Measurements from ENCODE around the gene OR5W2. TPM values are rescaled to one million over a fixed set of nuclear protein-coding genes. Genes with fewer than 3 reads are reported as not detected.

Gene OR5W2
- total and polyA plus RNA-seq, 2 donors (not counting 3 experiments of a cell fraction or from before 2014, with no cell fraction given), result not detected

DNA sequence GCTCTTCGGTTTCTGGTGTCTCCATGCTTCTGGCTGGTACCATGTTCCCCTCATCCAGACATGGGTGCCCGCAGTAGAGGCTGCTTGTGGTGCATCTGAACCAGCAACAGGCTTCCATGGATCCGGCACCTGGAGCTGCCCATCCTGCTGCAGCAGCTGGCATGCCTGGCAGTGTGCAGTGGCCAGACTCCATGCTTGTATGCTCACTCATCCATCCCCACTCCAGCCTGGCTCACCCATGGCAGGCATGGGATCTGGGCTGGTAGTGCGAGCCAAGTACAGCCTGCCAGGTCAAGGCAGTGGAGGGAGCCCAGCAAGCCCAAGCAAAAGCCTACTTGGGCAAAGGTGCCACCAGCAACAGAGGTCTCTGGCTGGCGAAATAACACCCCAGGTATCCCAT is 6.2 kb upstream of the OR5W2 start:
- POLR2A ChIA-PET, result no interaction called here
- Histone ChIP-seq H3K4me2 (ENCODE audit: insufficient read depth, low read length) (no peak overlapping the region), H3K4me1 (ENCODE audit: control insufficient read depth, extremely low read depth, insufficient read depth, low read length) (no peaks in the 10 kb centered on the region), H3K27me3 (ENCODE audit: control insufficient read depth in 2 of 2, insufficient read depth in 2 of 2, low read length in 2 of 2) (no peaks in the 10 kb centered on the region), H3K9me3 (replicated peaks; ENCODE audit: control insufficient read depth, insufficient read depth, low read length) (peaks cover 2% of the 10 kb centered on the region), H3K27ac (ENCODE audit: insufficient read depth, low read depth, low read length) (no peak overlapping the region), H3K79me2 (ENCODE audit: control insufficient read depth, insufficient read depth, low read length) (no peaks in the 10 kb centered on the region), H2AFZ (ENCODE audit: low read depth, low read length) (no peak overlapping the region), H3K36me3 (ENCODE audit: control insufficient read depth in 2 of 2, extremely low read depth in 1 of 2, insufficient read depth in 2 of 2, low read length in 2 of 2) (no peaks in the 10 kb centered on the region), H4K20me1 (replicated peaks; ENCODE audit: control insufficient read depth, extremely low read depth, insufficient read depth, low read length) (no peaks in the 10 kb centered on the region), H3K9ac (replicated peaks; ENCODE audit: extremely low read depth, insufficient read depth, low read length) (no peak overlapping the region), H3K4me3 (replicated peaks in 1 of 3; ENCODE audit: insufficient read depth in 1 of 3, low read depth in 1 of 3, low read length in 3 of 3) (no peak overlapping the region), H3K9me1 (replicated peaks; ENCODE audit: control insufficient read depth, extremely low read depth, insufficient read depth, low read length) (no peaks in the 10 kb centered on the region)
- dilution Hi-C loops (cut with MboI; ENCODE audit: extremely low pct_ligation_motif_present, low sequenced_read_pairs) (no loop called here), intact Hi-C loops (cut with micrococcal nuclease) (no loop called here)
- no peak for TF ChIP-seq FOS (IDR thresholded peaks at IDR 0.05; ENCODE audit: borderline replicate concordance, insufficient read depth, low read length)
- no peak for TF ChIP-seq GATA2 (IDR thresholded peaks at IDR 0.05; ENCODE audit: insufficient read depth, insufficient read length, low read depth, low read length)
- no peak for TF ChIP-seq EZH2 (IDR thresholded peaks at IDR 0.05; ENCODE audit: borderline replicate concordance, low read depth, low read length, severe bottlenecking)
- no peak for TF ChIP-seq POLR2AphosphoS5 (IDR thresholded peaks at IDR 0.05; ENCODE audit: insufficient read depth, low read depth, low read length)
- no peak for TF ChIP-seq JUN (IDR thresholded peaks at IDR 0.05; ENCODE audit: borderline replicate concordance, insufficient read depth, insufficient read length, low read depth)
- TF ChIP-seq POLR2A (IDR thresholded peaks at IDR 0.05; ENCODE audit: low read depth, low read length), result no peak
- TF ChIP-seq, protein P1, sequence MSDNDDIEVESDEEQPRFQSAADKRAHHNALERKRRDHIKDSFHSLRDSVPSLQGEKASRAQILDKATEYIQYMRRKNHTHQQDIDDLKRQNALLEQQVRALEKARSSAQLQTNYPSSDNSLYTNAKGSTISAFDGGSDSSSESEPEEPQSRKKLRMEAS (IDR thresholded peaks at IDR 0.05; ENCODE audit: insufficient read depth, insufficient read length), result no peak
- TF ChIP-seq, protein P2, sequence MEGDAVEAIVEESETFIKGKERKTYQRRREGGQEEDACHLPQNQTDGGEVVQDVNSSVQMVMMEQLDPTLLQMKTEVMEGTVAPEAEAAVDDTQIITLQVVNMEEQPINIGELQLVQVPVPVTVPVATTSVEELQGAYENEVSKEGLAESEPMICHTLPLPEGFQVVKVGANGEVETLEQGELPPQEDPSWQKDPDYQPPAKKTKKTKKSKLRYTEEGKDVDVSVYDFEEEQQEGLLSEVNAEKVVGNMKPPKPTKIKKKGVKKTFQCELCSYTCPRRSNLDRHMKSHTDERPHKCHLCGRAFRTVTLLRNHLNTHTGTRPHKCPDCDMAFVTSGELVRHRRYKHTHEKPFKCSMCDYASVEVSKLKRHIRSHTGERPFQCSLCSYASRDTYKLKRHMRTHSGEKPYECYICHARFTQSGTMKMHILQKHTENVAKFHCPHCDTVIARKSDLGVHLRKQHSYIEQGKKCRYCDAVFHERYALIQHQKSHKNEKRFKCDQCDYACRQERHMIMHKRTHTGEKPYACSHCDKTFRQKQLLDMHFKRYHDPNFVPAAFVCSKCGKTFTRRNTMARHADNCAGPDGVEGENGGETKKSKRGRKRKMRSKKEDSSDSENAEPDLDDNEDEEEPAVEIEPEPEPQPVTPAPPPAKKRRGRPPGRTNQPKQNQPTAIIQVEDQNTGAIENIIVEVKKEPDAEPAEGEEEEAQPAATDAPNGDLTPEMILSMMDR (IDR thresholded peaks at IDR 0.05; ENCODE audit: extremely low read depth in 1 of 2, insufficient read depth in 1 of 2, low read depth in 1 of 2, low read length in 2 of 2), result no peak
- TF ChIP-seq MYC (IDR thresholded peaks at IDR 0.05; ENCODE audit: low read depth, low read length), result no peak
- no peak for DNase-seq (ENCODE audit: low read depth, low spot score)
- no peak for FAIRE-seq
- CTCF ChIA-PET, result no interaction called here
- BruUV-seq (replicated peaks), result no TSS peak

Measured in endothelial cell of umbilical vein (primary cell).